H9 (cell line): ENCODE results near the gene WWC1. TPM values are rescaled to one million over a fixed set of nuclear protein-coding genes. Genes with fewer than 3 reads are reported as not detected.

Experiments used
- DNase-seq: peaks from one replicate; pipeline ENCODE4 v3.0.0-alpha.2; 2017
- H2AFZ ChIP-seq: one replicate; pipeline ENCODE4 v1.6.1; 2013; ENCODE audit warnings: mild to moderate bottlenecking, low read length, control low read depth, moderate library complexity
- H2AK5ac ChIP-seq: 2 replicates; pipeline ENCODE4 v1.6.1; 2013; ENCODE audit warnings: low read length, control low read depth, mixed read lengths; ENCODE audit not compliant: insufficient read length
- H2BK120ac ChIP-seq: one replicate; pipeline ENCODE4 v1.6.1; 2013; ENCODE audit warnings: low read depth, mild to moderate bottlenecking, low read length, control low read depth, inconsistent platforms; ENCODE audit not compliant: poor library complexity, severe bottlenecking
- H2BK12ac ChIP-seq: 2 replicates; pipeline ENCODE4 v1.6.1; 2013; ENCODE audit warnings: low read length, control low read depth, mixed read lengths, low read depth; ENCODE audit not compliant: insufficient read length
- H2BK15ac ChIP-seq: 2 replicates; pipeline ENCODE4 v1.6.1; 2013; ENCODE audit warnings: low read depth, low read length, control low read depth
- H2BK20ac ChIP-seq: one replicate; pipeline ENCODE4 v1.6.1; 2013; ENCODE audit warnings: low read depth, mild to moderate bottlenecking, low read length, control low read depth, inconsistent platforms; ENCODE audit not compliant: poor library complexity, severe bottlenecking
- H2BK5ac ChIP-seq: 2 replicates; pipeline ENCODE4 v1.6.1; 2013; ENCODE audit warnings: low read length, control low read depth, mixed read lengths; ENCODE audit not compliant: insufficient read length
- H3K14ac ChIP-seq: 2 replicates; pipeline ENCODE4 v1.6.1; 2013; ENCODE audit warnings: low read length, control low read depth; ENCODE audit not compliant: insufficient read depth
- H3K18ac ChIP-seq: 2 replicates; pipeline ENCODE4 v1.6.1; 2013; ENCODE audit warnings: low read depth, mild to moderate bottlenecking, mixed read lengths, low read length, control low read depth; ENCODE audit not compliant: insufficient read length
- H3K23ac ChIP-seq: 2 replicates; pipeline ENCODE4 v1.6.1; 2013; ENCODE audit warnings: low read length, control low read depth, mixed read lengths, low read depth; ENCODE audit not compliant: insufficient read length
- H3K23me2 ChIP-seq: 2 replicates; pipeline ENCODE4 v1.6.1; 2013; ENCODE audit warnings: low read depth, mild to moderate bottlenecking, mixed read lengths, low read length, control low read depth; ENCODE audit not compliant: insufficient read length, poor library complexity, severe bottlenecking
- H3K27ac ChIP-seq: 2 replicates; pipeline ENCODE4 v1.5.1; 2013; ENCODE audit warnings: low read length, control low read depth, mixed read lengths, low read depth; ENCODE audit not compliant: insufficient read length
- H3K27me3 ChIP-seq: 2 replicates; pipeline ENCODE4 v1.6.1; 2013; ENCODE audit warnings: low read length, control low read depth, inconsistent platforms; ENCODE audit not compliant: insufficient read depth
- H3K4ac ChIP-seq: 2 replicates; pipeline ENCODE4 v1.6.1; 2013; ENCODE audit warnings: low read depth, mild to moderate bottlenecking, control low read depth, inconsistent platforms, low read length, moderate library complexity
- H3K4me1 ChIP-seq: 2 replicates; pipeline ENCODE4 v1.6.1; 2013; ENCODE audit warnings: low read length, control low read depth, inconsistent platforms; ENCODE audit not compliant: insufficient read depth
- H3K4me2 ChIP-seq: 2 replicates; pipeline ENCODE4 v1.6.1; 2013; ENCODE audit warnings: low read length, control low read depth, mixed read lengths; ENCODE audit not compliant: insufficient read length, insufficient read depth
- H3K56ac ChIP-seq: 2 replicates; pipeline ENCODE4 v1.6.1; 2013; ENCODE audit warnings: low read depth, mild to moderate bottlenecking, mixed read lengths, low read length, control low read depth; ENCODE audit not compliant: insufficient read length
- H3K79me1 ChIP-seq: 2 replicates; pipeline ENCODE4 v1.6.1; 2013; ENCODE audit warnings: low read depth, mild to moderate bottlenecking, moderate library complexity, low read length, control low read depth, inconsistent platforms; ENCODE audit not compliant: insufficient read depth, poor library complexity, severe bottlenecking
- H3K79me2 ChIP-seq: 2 replicates; pipeline ENCODE4 v1.6.1; 2013; ENCODE audit warnings: low read length, control low read depth, inconsistent platforms; ENCODE audit not compliant: insufficient read depth
- H3K9ac ChIP-seq: 2 replicates; pipeline ENCODE4 v1.6.1; 2013; ENCODE audit warnings: low read length, control low read depth, mixed read lengths; ENCODE audit not compliant: insufficient read length; ENCODE audit errors: extremely low read depth
- H3K9me3 ChIP-seq: one replicate; pipeline ENCODE4 v1.6.1; 2013; ENCODE audit warnings: low read depth, low read length, inconsistent platforms; ENCODE audit not compliant: control insufficient read depth
- H3T11ph ChIP-seq: one replicate; pipeline ENCODE4 v1.6.1; 2013; ENCODE audit warnings: mild to moderate bottlenecking, low read length, control low read depth, inconsistent platforms
- H4K20me1 ChIP-seq: one replicate; pipeline ENCODE4 v1.6.1; 2013; ENCODE audit not compliant: control insufficient read depth, insufficient read length, insufficient read depth
- H4K5ac ChIP-seq: 2 replicates; pipeline ENCODE4 v1.6.1; 2013; ENCODE audit warnings: low read depth, mild to moderate bottlenecking, mixed read lengths, low read length, control low read depth; ENCODE audit not compliant: insufficient read length
- H4K8ac ChIP-seq: replicated peaks from 2 replicates; pipeline ENCODE4 v1.6.1; 2013; ENCODE audit warnings: low read length, control low read depth, mixed read lengths, low read depth; ENCODE audit not compliant: insufficient read length
- H4K91ac ChIP-seq: 2 replicates; pipeline ENCODE4 v1.6.1; 2013; ENCODE audit warnings: low read depth, mild to moderate bottlenecking, moderate library complexity, mixed read lengths, low read length, control low read depth; ENCODE audit not compliant: insufficient read length
- H3K27ac Mint-ChIP-seq, 3 experiments: 2 replicates in 2 of 3; 3 replicates in 1 of 3; pipeline ENCODE4 v1.8.0; 2020 to 2021; ENCODE audit warnings: mixed read lengths in 3 of 3, mild to moderate bottlenecking in 1 of 3, moderate library complexity in 1 of 3
- H3K27me3 Mint-ChIP-seq: 2 replicates; pipeline ENCODE4 v1.8.0; 2021; ENCODE audit warnings: low read depth, mild to moderate bottlenecking, moderate library complexity, mixed read lengths
- H3K36me3 Mint-ChIP-seq, 3 experiments: 2 replicates in 2 of 3; 3 replicates in 1 of 3; pipeline ENCODE4 v1.8.0; 2020 to 2021; ENCODE audit warnings: low read depth in 3 of 3, mixed read lengths in 3 of 3; ENCODE audit not compliant: insufficient read depth in 1 of 3
- H3K4me1 Mint-ChIP-seq, 2 experiments: 2 replicates each; pipeline ENCODE4 v1.8.0; 2020; ENCODE audit warnings: mixed read lengths in 2 of 2
- H3K4me3 Mint-ChIP-seq, 2 experiments: 2 replicates in 1 of 2; 3 replicates in 1 of 2; pipeline ENCODE4 v1.8.0; 2020 to 2021; ENCODE audit warnings: mild to moderate bottlenecking in 2 of 2, mixed read lengths in 2 of 2, moderate library complexity in 1 of 2
- H3K9me3 Mint-ChIP-seq, 2 experiments: 2 replicates in 1 of 2; 3 replicates in 1 of 2; pipeline ENCODE4 v1.8.0; 2020; ENCODE audit warnings: mild to moderate bottlenecking in 2 of 2, mixed read lengths in 2 of 2, moderate library complexity in 1 of 2
- CTCF ChIP-seq: fragments of 200-600 bp; sonication (generic); conservative IDR thresholded peaks from 3 replicates; pipeline ENCODE4 v1.8.0; 2021; ENCODE audit warnings: antibody characterized with exemption, mild to moderate bottlenecking
- WGBS: extraction: QIAGEN DNeasy Blood & Tissue Kit; methylation state at CpG from one replicate; pipeline ENCODE4 v1.1.7; 2013; ENCODE audit warnings: missing lambda C conversion rate, low lambda C conversion rate, mixed read lengths; ENCODE audit not compliant: insufficient read length; ENCODE audit errors: extremely low coverage; 5-methylcytosine and 5-hydroxymethylcytosine counted together
- total RNA-seq: library from RNA; stranded (reverse); gene quantifications from 2 replicates; pipeline ENCODE4 v1.2.1, GENCODE V29; 2021

Gene WWC1
- total RNA-seq, 1 experiment from 2014 or later = 28.2 TPM

DNA sequence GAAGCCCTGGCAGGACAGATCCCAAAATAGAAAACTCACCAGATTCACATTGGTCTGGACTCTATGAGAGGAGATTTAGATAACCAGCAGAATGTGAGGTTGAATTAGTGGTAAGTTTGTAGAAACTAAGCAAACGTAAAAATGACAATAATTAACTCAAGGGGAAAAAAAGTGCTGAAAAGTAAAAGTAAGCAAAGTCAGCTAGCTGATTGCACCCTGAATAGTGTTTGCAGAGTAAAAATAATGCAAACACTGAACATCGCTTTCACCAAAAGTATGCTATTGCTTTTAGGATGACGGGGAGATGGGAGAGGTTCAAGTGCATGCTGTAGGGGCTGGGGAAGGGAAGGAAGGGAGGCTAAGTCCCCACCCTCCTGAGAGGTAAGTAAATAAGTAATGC lies 102.3 kb downstream of the WWC1 start:
- H3K4ac ChIP-seq = no peak overlapping the region
- H3K18ac ChIP-seq = no peak overlapping the region
- no peak overlapping the region for H3K27ac ChIP-seq
- H2BK5ac ChIP-seq = no peak overlapping the region
- H3K27ac Mint-ChIP-seq = no peak overlapping the region
- H3K9me3 ChIP-seq = no peaks in the 10 kb centered on the region
- no peak overlapping the region for H2BK20ac ChIP-seq
- H3K27me3 Mint-ChIP-seq = no peaks in the 10 kb centered on the region
- no peak overlapping the region for H3K56ac ChIP-seq
- H3K4me3 Mint-ChIP-seq = no peak overlapping the region
- no peaks in the 10 kb centered on the region for H3K23me2 ChIP-seq
- no peak overlapping the region for H4K8ac ChIP-seq
- H2AFZ ChIP-seq = no peak overlapping the region
- DNase-seq = no peak
- no peak overlapping the region for H2BK12ac ChIP-seq
- peaks cover 3 to 17% (median 10%) of the 10 kb centered on the region in 3 experiments; a peak in 6 of 7 replicates for H3K36me3 Mint-ChIP-seq
- H3K23ac ChIP-seq = no peak overlapping the region
- H3T11ph ChIP-seq = no peak overlapping the region
- H3K9me3 Mint-ChIP-seq = no peaks in the 10 kb centered on the region
- H4K5ac ChIP-seq = no peak overlapping the region
- no peak for TF ChIP-seq CTCF
- no peaks in the 10 kb centered on the region for H4K20me1 ChIP-seq
- no peak overlapping the region for H2AK5ac ChIP-seq
- no peaks in the 10 kb centered on the region for H3K4me1 Mint-ChIP-seq
- H3K79me1 ChIP-seq = no peaks in the 10 kb centered on the region
- no peak overlapping the region for H3K4me2 ChIP-seq
- H3K14ac ChIP-seq = no peak overlapping the region
- H3K4me1 ChIP-seq = no peaks in the 10 kb centered on the region
- no peaks in the 10 kb centered on the region for H3K79me2 ChIP-seq
- H2BK120ac ChIP-seq = no peak overlapping the region
- no CpG with 5 or more reads among the region's 3 CpGs for WGBS
- no peak overlapping the region for H3K9ac ChIP-seq
- H3K27me3 ChIP-seq = no peaks in the 10 kb centered on the region
- no peak overlapping the region for H2BK15ac ChIP-seq
- no peak overlapping the region for H4K91ac ChIP-seq
